ENCODE results near the gene LPCAT1. TPM values are rescaled to one million over a fixed set of nuclear protein-coding genes. Genes with fewer than 3 reads are reported as not detected.

The LPCAT1 gene
- total and polyA plus RNA-seq, 2 of the 4 experiments (the other 2 are of a cell fraction), result 17.7 to 33.6 TPM

GRCh38 chr5:1474183-1474839 is 49.4 kb downstream of the LPCAT1 start:
- Histone ChIP-seq H2AK5ac (ENCODE audit: low read depth, low read length) (no peak overlapping the region), H3K4me3 (ENCODE audit: insufficient read depth, low read depth, low read length) (no peak overlapping the region), H3K9me3 (ENCODE audit: control insufficient read depth, insufficient read depth, low read length) (no peaks in the 10 kb centered on the region), H3K79me1 (ENCODE audit: low read depth in 1 of 2, low read length in 2 of 2) (no peaks in the 10 kb centered on the region; a peak in 1 of 4 replicates), H4K20me1 (ENCODE audit: insufficient read depth, low read length) (peaks cover 3% of the 10 kb centered on the region), H4K5ac (ENCODE audit: low read depth, low read length) (no peak overlapping the region), H3K14ac (replicated peaks; ENCODE audit: low read depth, low read length) (no peak overlapping the region), H3K9me1 (ENCODE audit: insufficient read depth, low read length) (no peaks in the 10 kb centered on the region; the same call in 1 of the 2 replicates), H2AFZ (replicated peaks; ENCODE audit: low read length, poor library complexity) (no peak overlapping the region), H3K23ac (ENCODE audit: low read depth, low read length) (no peak overlapping the region), H3K36me3 (ENCODE audit: control insufficient read depth, insufficient read depth, low read length) (peaks cover 70% of the 10 kb centered on the region), H3K4me1 (ENCODE audit: control insufficient read depth, insufficient read depth, low read length) (no peaks in the 10 kb centered on the region), H3K9ac (ENCODE audit: low read depth, low read length) (no peak overlapping the region), H3K27me3 (ENCODE audit: control insufficient read depth, insufficient read depth, low read length) (no peaks in the 10 kb centered on the region), H4K91ac (ENCODE audit: insufficient read depth, low read depth, low read length) (no peak overlapping the region), H3K27ac (ENCODE audit: insufficient read depth, low read length) (no peak overlapping the region), H3K4me2 (ENCODE audit: low read depth, low read length) (no peak overlapping the region), H2BK120ac (ENCODE audit: low read depth, low read length) (no peak overlapping the region), H2BK20ac (ENCODE audit: low read depth, low read length) (no peak overlapping the region), H2AK9ac (replicated peaks; ENCODE audit: low read depth, low read length, poor library complexity) (no peak overlapping the region), H2BK5ac (ENCODE audit: low read depth, low read length, poor library complexity, severe bottlenecking) (no peak overlapping the region), H2BK15ac (ENCODE audit: low read depth, low read length) (no peak overlapping the region), H3K4ac (ENCODE audit: low read depth, low read length) (no peak overlapping the region), H3K56ac (ENCODE audit: extremely low read depth, insufficient read depth, low read length) (no peak overlapping the region), H4K8ac (ENCODE audit: low read depth in 2 of 2, low read length in 2 of 2) (no peak overlapping the region), H3K18ac (ENCODE audit: low read depth, low read length) (no peak overlapping the region)
- DNase-seq (no peak), ATAC-seq (ENCODE audit: low read depth) (no peak)
- 88% methylated on average over 11 of the region's 21 CpGs; no CpG with 5 or more reads in 1 of the 2 experiments for WGBS, 2 experiments (ENCODE audit: extremely low coverage in 2 of 2, insufficient read length in 1 of 2)
- in situ Hi-C loops (cut with MboI; ENCODE audit: low sequenced_read_pairs), result no loop called here
- intact Hi-C loops (cut with micrococcal nuclease), result no loop called here
- POLR2A ChIA-PET (ENCODE audit: unreplicated experiment), result no interaction called here
- TF ChIP-seq NFE2L2 (IDR thresholded peaks at IDR 0.05; ENCODE audit: low read depth, low read length) (no peak), FOS (IDR thresholded peaks at IDR 0.05; ENCODE audit: low read depth, low read length) (no peak), CHD1 (IDR thresholded peaks at IDR 0.05; ENCODE audit: low read depth, low read length) (no peak), SMC3 (IDR thresholded peaks at IDR 0.05; ENCODE audit: low read depth, low read length) (no peak), MAFK (IDR thresholded peaks at IDR 0.05; ENCODE audit: low read depth, low read length) (no peak), RAD21 (IDR thresholded peaks at IDR 0.05; ENCODE audit: low read length) (no peak), CEBPB (IDR thresholded peaks at IDR 0.05; ENCODE audit: low read depth, low read length) (no peak), MXI1 (IDR thresholded peaks at IDR 0.05; ENCODE audit: borderline replicate concordance, low read depth, low read length) (no peak), RFX5 (IDR thresholded peaks at IDR 0.05; ENCODE audit: low read depth, low read length) (no peak), BHLHE40 (IDR thresholded peaks at IDR 0.05; ENCODE audit: low read depth, low read length) (no peak), RCOR1 (IDR thresholded peaks at IDR 0.05; ENCODE audit: insufficient replicate concordance, low read length) (no peak), CTCF (conservative IDR thresholded peaks at IDR 0.05; ENCODE audit: low read depth, low read length) (no peak), MAZ (IDR thresholded peaks at IDR 0.05; ENCODE audit: borderline replicate concordance, low read depth, low read length) (no peak), POLR2A (IDR thresholded peaks at IDR 0.05; ENCODE audit: low read depth, low read length) (no peak)
- TF ChIP-seq, protein P1, sequence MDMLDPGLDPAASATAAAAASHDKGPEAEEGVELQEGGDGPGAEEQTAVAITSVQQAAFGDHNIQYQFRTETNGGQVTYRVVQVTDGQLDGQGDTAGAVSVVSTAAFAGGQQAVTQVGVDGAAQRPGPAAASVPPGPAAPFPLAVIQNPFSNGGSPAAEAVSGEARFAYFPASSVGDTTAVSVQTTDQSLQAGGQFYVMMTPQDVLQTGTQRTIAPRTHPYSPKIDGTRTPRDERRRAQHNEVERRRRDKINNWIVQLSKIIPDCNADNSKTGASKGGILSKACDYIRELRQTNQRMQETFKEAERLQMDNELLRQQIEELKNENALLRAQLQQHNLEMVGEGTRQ (IDR thresholded peaks at IDR 0.05; ENCODE audit: low read depth, low read length), result no peak
- TF ChIP-seq, protein P2, sequence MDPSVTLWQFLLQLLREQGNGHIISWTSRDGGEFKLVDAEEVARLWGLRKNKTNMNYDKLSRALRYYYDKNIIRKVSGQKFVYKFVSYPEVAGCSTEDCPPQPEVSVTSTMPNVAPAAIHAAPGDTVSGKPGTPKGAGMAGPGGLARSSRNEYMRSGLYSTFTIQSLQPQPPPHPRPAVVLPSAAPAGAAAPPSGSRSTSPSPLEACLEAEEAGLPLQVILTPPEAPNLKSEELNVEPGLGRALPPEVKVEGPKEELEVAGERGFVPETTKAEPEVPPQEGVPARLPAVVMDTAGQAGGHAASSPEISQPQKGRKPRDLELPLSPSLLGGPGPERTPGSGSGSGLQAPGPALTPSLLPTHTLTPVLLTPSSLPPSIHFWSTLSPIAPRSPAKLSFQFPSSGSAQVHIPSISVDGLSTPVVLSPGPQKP (IDR thresholded peaks at IDR 0.05; ENCODE audit: borderline replicate concordance, low read depth, low read length), result no peak
- dilution Hi-C loops (cut with HindIII; ENCODE audit: low sequenced_read_pairs, unreplicated experiment), result no loop called here
- CTCF ChIA-PET, result no interaction called here
- no TSS peak for BruUV-seq (replicated peaks)

Measured in IMR-90 (cell line).